Measurements from ENCODE around the gene ENPP7. TPM values are rescaled to one million over a fixed set of nuclear protein-coding genes. Genes with fewer than 3 reads are reported as not detected.

The ENPP7 gene
- total RNA-seq, 2 donors from 2014 or later, result not detected

DNA sequence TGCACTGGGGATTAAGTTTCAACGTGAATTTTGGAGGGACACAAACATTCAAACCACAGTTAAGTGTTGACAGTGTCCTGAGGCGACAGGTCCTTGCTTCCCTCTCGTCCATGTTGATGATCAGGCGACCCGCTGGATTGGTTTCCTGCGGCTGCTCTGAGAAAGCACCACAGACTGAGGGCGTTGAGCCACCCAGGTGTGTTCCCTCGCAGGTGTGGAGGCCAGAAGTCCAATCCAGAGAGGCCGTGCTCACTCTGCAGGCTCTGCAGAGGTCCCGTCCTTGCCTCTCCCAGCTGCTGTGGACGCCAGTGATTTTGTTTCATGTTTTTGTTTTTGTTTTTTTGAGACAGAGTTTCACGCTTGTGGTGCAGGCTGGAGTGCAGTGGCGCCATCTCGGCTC, 24.8 kb downstream of the ENPP7 start:
- Histone ChIP-seq H3K36me3 (no peaks in the 10 kb centered on the region), H3K4me1 (ENCODE audit: control insufficient read depth in 1 of 2, low read depth in 2 of 2) (no peaks in the 10 kb centered on the region), H3K9me3 (no peaks in the 10 kb centered on the region), H3K27ac (no peak overlapping the region), H3K4me3 (no peak overlapping the region), H3K27me3 (replicated peaks; ENCODE audit: insufficient read depth) (peaks cover 6% of the 10 kb centered on the region)
- DNase-seq (ENCODE audit: low spot score) (no peak), ATAC-seq (ENCODE audit: insufficient number of reproducible peaks, low FRiP score, low read depth) (no peak)
- TF ChIP-seq, protein P1, sequence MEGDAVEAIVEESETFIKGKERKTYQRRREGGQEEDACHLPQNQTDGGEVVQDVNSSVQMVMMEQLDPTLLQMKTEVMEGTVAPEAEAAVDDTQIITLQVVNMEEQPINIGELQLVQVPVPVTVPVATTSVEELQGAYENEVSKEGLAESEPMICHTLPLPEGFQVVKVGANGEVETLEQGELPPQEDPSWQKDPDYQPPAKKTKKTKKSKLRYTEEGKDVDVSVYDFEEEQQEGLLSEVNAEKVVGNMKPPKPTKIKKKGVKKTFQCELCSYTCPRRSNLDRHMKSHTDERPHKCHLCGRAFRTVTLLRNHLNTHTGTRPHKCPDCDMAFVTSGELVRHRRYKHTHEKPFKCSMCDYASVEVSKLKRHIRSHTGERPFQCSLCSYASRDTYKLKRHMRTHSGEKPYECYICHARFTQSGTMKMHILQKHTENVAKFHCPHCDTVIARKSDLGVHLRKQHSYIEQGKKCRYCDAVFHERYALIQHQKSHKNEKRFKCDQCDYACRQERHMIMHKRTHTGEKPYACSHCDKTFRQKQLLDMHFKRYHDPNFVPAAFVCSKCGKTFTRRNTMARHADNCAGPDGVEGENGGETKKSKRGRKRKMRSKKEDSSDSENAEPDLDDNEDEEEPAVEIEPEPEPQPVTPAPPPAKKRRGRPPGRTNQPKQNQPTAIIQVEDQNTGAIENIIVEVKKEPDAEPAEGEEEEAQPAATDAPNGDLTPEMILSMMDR (IDR thresholded peaks at IDR 0.05), result no peak

DNA sequence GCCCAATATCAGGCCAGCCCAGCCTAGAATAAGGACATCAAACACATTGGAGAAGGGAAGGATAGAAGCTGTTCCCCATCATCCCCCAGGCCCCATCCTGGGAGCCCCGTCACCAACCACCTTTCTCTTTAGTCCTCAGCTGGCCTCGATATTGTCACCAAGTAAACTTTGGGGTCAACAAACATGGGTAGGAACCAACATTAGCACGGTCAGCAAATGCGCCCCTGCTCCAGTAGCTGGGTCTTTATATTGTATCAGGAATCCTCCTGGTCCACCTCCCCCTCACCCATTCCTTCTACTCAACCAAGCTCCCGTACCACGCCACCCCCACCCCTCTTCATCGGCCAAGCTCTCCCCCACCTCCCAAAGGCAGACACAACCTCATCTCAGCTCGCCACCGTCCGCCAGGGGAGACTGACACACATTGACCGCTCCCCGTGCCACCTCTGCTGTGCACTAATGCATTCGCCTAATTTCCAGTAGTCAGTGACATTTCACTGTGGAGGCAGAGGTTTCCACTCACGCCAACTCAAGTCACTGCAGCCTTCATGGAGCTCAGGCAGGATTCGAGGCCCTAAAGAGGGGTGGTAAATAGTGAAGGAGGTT, 26.5 kb downstream of the ENPP7 start:
- TF ChIP-seq, protein P1 (IDR thresholded peaks at IDR 0.05), result no peak
- Histone ChIP-seq H3K27me3 (replicated peaks; ENCODE audit: insufficient read depth) (no peaks in the 10 kb centered on the region), H3K27ac (no peak overlapping the region), H3K36me3 (no peaks in the 10 kb centered on the region), H3K4me3 (no peak overlapping the region), H3K9me3 (no peaks in the 10 kb centered on the region), H3K4me1 (ENCODE audit: control insufficient read depth in 1 of 2, low read depth in 2 of 2) (no peaks in the 10 kb centered on the region)
- ATAC-seq (ENCODE audit: insufficient number of reproducible peaks, low FRiP score, low read depth), result no peak
- DNase-seq (ENCODE audit: low spot score), result no peak

DNA sequence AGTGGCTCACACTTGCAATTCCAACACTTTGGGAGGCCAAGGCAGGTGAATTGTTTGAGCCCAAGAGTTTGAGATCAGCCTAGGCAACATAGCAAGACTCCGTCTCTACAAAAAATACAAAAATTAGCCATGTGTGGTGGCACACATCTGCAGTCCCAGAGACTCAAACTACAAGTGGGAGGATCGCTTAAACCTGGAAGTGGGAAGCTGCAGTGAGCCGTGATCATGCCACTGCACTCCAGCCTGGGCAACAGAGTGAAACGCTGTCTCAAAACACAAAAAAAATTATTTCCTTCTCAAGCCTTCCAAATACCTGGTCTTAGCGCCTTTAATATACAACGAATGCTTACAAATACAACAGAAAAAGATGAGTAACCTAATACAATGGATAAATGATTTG, 27.5 kb downstream of the ENPP7 start:
- H3K4me3 ChIP-seq, result no peak overlapping the region
- no peaks in the 10 kb centered on the region for H3K27me3 ChIP-seq (replicated peaks; ENCODE audit: insufficient read depth)
- no peaks in the 10 kb centered on the region for H3K9me3 ChIP-seq
- ATAC-seq (ENCODE audit: insufficient number of reproducible peaks, low FRiP score, low read depth), result no peak
- TF ChIP-seq, protein P1 (IDR thresholded peaks at IDR 0.05), result no peak
- no peaks in the 10 kb centered on the region for H3K36me3 ChIP-seq
- no peak overlapping the region for H3K27ac ChIP-seq
- no peaks in the 10 kb centered on the region for H3K4me1 ChIP-seq (ENCODE audit: control insufficient read depth in 1 of 2, low read depth in 2 of 2)
- DNase-seq (ENCODE audit: low spot score), result no peak

DNA sequence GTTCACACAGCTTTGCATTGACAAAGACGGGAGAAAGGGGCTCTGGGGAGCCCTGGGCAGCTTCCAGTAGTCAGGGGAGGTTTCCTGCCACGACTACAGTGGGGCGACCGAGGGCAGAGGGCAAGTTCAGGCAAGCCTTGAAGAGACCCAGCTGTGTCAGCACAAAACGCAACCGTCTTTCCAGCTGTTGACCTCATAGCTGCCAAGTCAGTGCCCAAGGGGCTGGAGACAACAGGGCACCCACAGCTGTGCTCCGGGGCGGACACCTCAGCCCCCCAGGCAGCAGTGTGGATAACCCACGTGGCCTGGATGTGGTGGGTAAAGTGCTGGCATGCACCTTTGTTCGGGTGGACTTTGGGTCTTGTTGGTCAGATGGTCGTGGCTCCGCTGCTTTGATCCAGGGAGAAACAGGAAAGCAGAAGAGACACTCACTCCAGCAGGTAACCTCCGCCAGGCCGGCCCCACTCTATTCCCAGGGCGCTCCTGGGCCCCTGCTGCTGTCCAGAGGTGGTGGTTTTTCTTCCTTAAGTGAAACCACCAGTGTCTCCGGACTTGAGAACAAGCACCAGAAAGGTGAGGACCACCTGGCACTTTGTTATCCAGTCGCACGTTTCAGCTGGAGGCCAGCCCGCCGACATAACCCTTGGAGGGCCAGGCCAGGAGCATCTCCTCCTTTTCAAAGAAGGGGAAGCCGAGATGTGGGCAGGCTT, 29.6 kb downstream of the ENPP7 start:
- H3K4me3 ChIP-seq, result no peak overlapping the region
- no peaks in the 10 kb centered on the region for H3K4me1 ChIP-seq (ENCODE audit: control insufficient read depth in 1 of 2, low read depth in 2 of 2)
- no peak overlapping the region for H3K27ac ChIP-seq
- TF ChIP-seq, protein P1 (IDR thresholded peaks at IDR 0.05), result no peak
- DNase-seq (ENCODE audit: low spot score) (no peak), ATAC-seq (ENCODE audit: insufficient number of reproducible peaks, low FRiP score, low read depth) (no peak)
- H3K9me3 ChIP-seq, result no peaks in the 10 kb centered on the region
- no peaks in the 10 kb centered on the region for H3K36me3 ChIP-seq
- no peaks in the 10 kb centered on the region for H3K27me3 ChIP-seq (replicated peaks; ENCODE audit: insufficient read depth)

DNA sequence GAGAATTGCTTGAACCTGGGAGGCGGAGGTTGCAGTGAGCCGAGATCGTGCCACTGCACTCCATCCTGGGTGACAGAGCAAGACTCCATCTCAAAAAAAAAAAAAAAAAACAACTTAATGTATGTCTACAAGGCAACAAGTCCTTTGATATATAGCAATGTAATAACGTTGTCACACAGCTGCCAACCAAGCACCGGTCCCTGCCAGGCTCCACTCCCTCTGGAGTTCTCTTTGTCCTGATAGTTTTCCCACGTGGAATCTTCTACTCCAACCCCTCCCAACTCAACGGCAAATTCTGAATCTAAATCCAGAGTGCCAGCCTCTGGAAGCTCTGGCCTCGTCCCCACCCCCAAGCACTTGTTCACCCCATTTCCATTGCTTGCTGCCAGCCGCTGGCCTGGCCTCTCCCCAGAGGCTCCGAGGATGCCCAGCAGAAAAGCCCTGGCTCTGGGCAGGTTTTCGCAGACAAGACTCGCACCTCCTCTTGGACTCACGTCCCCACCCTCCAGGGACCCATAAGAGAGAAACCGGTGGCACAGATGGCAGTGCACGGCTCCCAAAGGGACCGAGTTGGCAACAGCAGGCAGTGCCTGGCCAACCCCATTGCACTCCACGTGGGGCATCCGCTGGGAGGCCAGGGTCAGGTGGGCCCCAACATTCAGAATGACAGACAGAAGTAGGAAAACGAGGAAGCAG, 31.3 kb downstream of the ENPP7 start:
- no peak for ATAC-seq (ENCODE audit: insufficient number of reproducible peaks, low FRiP score, low read depth)
- TF ChIP-seq, protein P1 (IDR thresholded peaks at IDR 0.05), result no peak

More for the DNA sequence above, 31.3 kb downstream of the ENPP7 start:
- Histone ChIP-seq H3K27ac (no peak overlapping the region), H3K27me3 (replicated peaks; ENCODE audit: insufficient read depth) (no peaks in the 10 kb centered on the region), H3K36me3 (no peaks in the 10 kb centered on the region), H3K4me3 (no peak overlapping the region), H3K4me1 (ENCODE audit: control insufficient read depth in 1 of 2, low read depth in 2 of 2) (no peaks in the 10 kb centered on the region), H3K9me3 (no peaks in the 10 kb centered on the region)
- no peak for DNase-seq (ENCODE audit: low spot score)

Measured in thoracic aorta (tissue), 2 donors.